Keratinocyte (primary cell): Measurements from ENCODE around the gene CDX1. TPM values are rescaled to one million over a fixed set of nuclear protein-coding genes. Genes with fewer than 3 reads are reported as not detected.

ENCODE experiments used
- polyA plus RNA-seq, 5 experiments: library from polyadenylated mRNA; depleted of rRNA in 3 of 5; stranded (reverse) in 3 of 5; stranded (forward) in 1 of 5; unstranded in 1 of 5; fragments of >200 nt; gene quantifications; 1 replicate in 1 of 5; 2 replicates in 3 of 5; 3 replicates in 1 of 5; pipeline versions ENCODE4 v1.2.1 to v1.2.3, GENCODE V29; 2011 to 2012; ENCODE audit warnings: missing spikeins in 2 of 5, low read depth in 1 of 5, low replicate concordance in 1 of 5

The CDX1 gene
- polyA plus RNA-seq, 1 donor (not counting 4 experiments of a cell fraction or from before 2014, with no cell fraction given): not detected

Other genes starting within 250 kb of the CDX1 start
- 0.03 to 0.05 TPM (median 0.03 TPM) in 3 replicates for gene PDE6A, start 222.0 kb upstream of the CDX1 start, polyA plus RNA-seq
- gene SLC26A2, start 206.0 kb upstream of the CDX1 start, polyA plus RNA-seq: 7.3 to 10.3 TPM (median 8.0 TPM) in 3 replicates
- 3.9 to 4.1 TPM (median 4.1 TPM) in 3 replicates for gene TIGD6, start 166.1 kb upstream of the CDX1 start, polyA plus RNA-seq
- 37.8 to 39.4 TPM (median 38.6 TPM) in 3 replicates for gene HMGXB3, start 166.0 kb upstream of the CDX1 start, polyA plus RNA-seq
- 0.21 TPM in 1 of 3 replicates, not detected in the others for gene CSF1R, start 80.2 kb upstream of the CDX1 start, polyA plus RNA-seq
- 0.14 TPM in 1 of 3 replicates, not detected in the others for gene PDGFRB, start 10.9 kb upstream of the CDX1 start, polyA plus RNA-seq
- gene SLC6A7, start 23.3 kb downstream of the CDX1 start, polyA plus RNA-seq: not detected in 3 replicates
- gene CAMK2A, start 123.0 kb downstream of the CDX1 start, polyA plus RNA-seq: 0.03 to 0.05 TPM in 2 of 3 replicates, not detected in the other
- 1.7 to 3.8 TPM (median 2.4 TPM) in 3 replicates for gene ARSI, start 136.1 kb downstream of the CDX1 start, polyA plus RNA-seq
- 7.9 to 23.3 TPM (median 13.6 TPM) in 3 replicates for gene TCOF1, start 190.9 kb downstream of the CDX1 start, polyA plus RNA-seq
- gene CD74, start 246.1 kb downstream of the CDX1 start, polyA plus RNA-seq: 0.71 to 1.8 TPM (median 1.3 TPM) in 3 replicates